ENCODE data around the gene ZCCHC24. TPM values are rescaled to one million over a fixed set of nuclear protein-coding genes. Genes with fewer than 3 reads are reported as not detected.

Gene ZCCHC24
- total and polyA plus RNA-seq, 9 donors: 21.6 to 92.1 (median 58.3) TPM

DNA sequence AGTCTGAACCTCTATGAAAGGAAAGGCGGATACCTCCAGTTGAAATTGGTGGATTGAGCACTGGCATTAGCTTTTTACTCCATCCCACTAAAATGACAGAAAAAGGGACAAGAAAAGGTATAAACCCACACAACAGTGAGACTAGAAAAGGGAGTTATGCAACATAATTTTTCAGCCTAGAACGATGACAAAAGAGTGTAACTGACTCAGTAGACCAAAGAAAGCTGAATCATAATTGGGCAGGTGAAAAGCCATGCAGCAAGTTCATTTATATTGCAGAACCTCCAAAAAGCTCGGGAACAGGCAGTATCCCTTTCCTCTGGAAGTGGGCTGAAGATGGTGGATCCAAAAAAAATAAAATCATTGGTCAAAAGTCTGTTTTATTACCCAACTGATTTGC is 30.5 kb upstream of the ZCCHC24 start:
- H3K27me3 ChIP-seq: no peaks in the 10 kb centered on the region
- 83 to 90% (median 88%) methylated on average over 3 of the region's 3 CpGs for WGBS, 3 donors
- H3K36me3 ChIP-seq: no peaks in the 10 kb centered on the region
- H3K4me1 ChIP-seq (ENCODE audit: insufficient read depth): no peaks in the 10 kb centered on the region
- intact Hi-C loops (cut with DNase I): no loop called here
- no peak overlapping the region for H3K4me3 ChIP-seq
- TF ChIP-seq EP300 (IDR thresholded peaks at IDR 0.05) (no peak), POLR2A (IDR thresholded peaks at IDR 0.05) (no peak)
- TF ChIP-seq, protein P1, sequence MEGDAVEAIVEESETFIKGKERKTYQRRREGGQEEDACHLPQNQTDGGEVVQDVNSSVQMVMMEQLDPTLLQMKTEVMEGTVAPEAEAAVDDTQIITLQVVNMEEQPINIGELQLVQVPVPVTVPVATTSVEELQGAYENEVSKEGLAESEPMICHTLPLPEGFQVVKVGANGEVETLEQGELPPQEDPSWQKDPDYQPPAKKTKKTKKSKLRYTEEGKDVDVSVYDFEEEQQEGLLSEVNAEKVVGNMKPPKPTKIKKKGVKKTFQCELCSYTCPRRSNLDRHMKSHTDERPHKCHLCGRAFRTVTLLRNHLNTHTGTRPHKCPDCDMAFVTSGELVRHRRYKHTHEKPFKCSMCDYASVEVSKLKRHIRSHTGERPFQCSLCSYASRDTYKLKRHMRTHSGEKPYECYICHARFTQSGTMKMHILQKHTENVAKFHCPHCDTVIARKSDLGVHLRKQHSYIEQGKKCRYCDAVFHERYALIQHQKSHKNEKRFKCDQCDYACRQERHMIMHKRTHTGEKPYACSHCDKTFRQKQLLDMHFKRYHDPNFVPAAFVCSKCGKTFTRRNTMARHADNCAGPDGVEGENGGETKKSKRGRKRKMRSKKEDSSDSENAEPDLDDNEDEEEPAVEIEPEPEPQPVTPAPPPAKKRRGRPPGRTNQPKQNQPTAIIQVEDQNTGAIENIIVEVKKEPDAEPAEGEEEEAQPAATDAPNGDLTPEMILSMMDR (IDR thresholded peaks at IDR 0.05): no peak
- no peak for DNase-seq
- H3K9me3 ChIP-seq: no peaks in the 10 kb centered on the region
- H3K27ac ChIP-seq: no peak overlapping the region

DNA sequence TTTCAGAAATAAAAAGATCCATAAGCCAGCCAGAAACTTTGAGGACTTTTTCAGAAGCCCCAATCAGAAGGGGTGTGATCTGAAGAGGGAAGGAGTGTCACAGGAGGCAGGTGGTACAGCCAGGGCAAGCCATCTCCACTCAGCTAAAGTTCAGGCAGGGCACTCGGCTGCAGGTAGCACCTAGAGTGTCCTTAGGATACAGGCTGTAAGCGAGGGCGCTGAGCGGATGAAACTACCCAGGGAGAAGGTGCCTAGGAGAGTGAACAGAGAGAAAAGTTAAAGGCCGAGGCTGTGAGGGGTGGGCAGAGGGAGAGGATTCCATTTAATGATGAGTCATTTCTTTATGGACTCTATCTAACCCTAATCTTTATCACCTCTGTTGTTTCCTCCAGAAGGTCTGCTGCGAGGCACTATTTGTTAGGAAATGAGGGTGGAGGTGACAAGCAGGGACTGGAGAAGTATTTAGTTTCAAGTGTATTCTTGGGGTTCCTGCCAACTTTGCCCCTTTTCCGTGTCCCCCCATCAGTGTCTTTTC is 29.8 kb upstream of the ZCCHC24 start:
- DNase-seq: no peak

DNA sequence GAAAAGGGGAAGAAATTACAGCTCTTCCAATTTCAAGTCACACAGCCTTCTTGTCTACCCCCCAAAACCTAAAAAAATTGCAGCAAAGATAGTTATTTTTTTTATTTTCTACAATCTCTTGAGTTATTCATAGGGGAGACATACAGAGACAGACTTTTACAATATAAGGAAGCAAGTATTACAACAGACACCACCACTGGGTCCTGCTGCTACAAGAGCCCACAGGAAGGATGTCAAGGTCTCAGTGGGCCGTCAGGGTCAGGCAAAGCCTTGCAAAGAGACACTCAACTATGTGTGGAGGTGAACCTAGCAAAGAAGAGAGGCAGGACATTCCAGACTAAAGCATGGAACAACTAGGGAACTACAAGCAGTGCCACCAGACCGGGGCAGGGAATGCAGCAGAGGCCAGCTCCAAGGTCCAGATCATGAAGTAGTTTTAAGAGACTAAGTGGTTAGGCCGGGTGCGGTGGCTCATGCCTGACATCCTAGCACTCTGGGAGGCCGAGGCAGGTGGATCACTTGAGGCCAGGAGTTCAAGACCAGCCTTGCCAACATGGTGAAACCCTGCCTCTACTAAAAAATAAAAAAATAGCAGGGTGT is 28.2 kb upstream of the ZCCHC24 start:
- Histone ChIP-seq H3K9me3 (no peaks in the 10 kb centered on the region), H3K27ac (no peak overlapping the region), H3K36me3 (no peaks in the 10 kb centered on the region), H3K27me3 (no peaks in the 10 kb centered on the region), H3K4me3 (no peak overlapping the region), H3K4me1 (ENCODE audit: insufficient read depth) (no peaks in the 10 kb centered on the region)
- intact Hi-C loops (cut with DNase I): no loop called here
- no peak for DNase-seq
- WGBS, 3 donors: 84 to 88% (median 88%) methylated on average over 5 of the region's 5 CpGs
- TF ChIP-seq, protein P1 (IDR thresholded peaks at IDR 0.05): no peak
- TF ChIP-seq POLR2A (IDR thresholded peaks at IDR 0.05): no peak
- no peak for TF ChIP-seq EP300 (IDR thresholded peaks at IDR 0.05)

More for the DNA sequence above, 29.8 kb upstream of the ZCCHC24 start:
- Histone ChIP-seq H3K27me3 (no peaks in the 10 kb centered on the region), H3K27ac (no peak overlapping the region), H3K4me3 (no peak overlapping the region), H3K36me3 (no peaks in the 10 kb centered on the region), H3K9me3 (no peaks in the 10 kb centered on the region), H3K4me1 (ENCODE audit: insufficient read depth) (no peaks in the 10 kb centered on the region)
- intact Hi-C loops (cut with DNase I): no loop called here
- TF ChIP-seq, protein P1 (IDR thresholded peaks at IDR 0.05): no peak
- TF ChIP-seq EP300 (IDR thresholded peaks at IDR 0.05): no peak
- no peak for TF ChIP-seq POLR2A (IDR thresholded peaks at IDR 0.05)
- 84 to 95% (median 86%) methylated on average over 7 of the region's 7 CpGs for WGBS, 3 donors

DNA sequence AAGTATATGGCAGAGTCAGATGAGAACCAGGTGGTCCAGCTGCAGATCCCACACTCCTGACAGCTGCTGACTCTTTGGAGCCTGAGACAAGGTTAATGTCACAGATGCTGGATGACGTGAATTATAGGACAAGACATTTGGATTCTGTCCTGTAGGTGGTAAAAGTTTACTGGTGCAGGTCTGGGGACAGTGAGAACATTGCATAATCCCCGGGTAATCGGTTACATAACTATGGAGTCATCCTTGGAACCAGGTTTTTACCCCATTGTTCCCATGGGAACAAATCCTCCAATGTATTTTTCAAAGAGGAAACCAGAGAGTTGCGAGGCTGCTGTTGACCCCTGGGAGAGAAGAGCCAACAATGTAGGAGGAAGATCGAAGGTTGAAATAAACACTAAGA is 27.5 kb upstream of the ZCCHC24 start:
- H3K27me3 ChIP-seq: no peaks in the 10 kb centered on the region
- TF ChIP-seq EP300 (IDR thresholded peaks at IDR 0.05) (no peak), POLR2A (IDR thresholded peaks at IDR 0.05) (no peak)
- TF ChIP-seq, protein P1 (IDR thresholded peaks at IDR 0.05): no peak
- no peaks in the 10 kb centered on the region for H3K36me3 ChIP-seq
- no peaks in the 10 kb centered on the region for H3K9me3 ChIP-seq
- intact Hi-C loops (cut with DNase I): no loop called here
- DNase-seq: no peak
- no peak overlapping the region for H3K27ac ChIP-seq
- no peak overlapping the region for H3K4me3 ChIP-seq
- 59 to 68% (median 62%) methylated on average over 5 of the region's 5 CpGs for WGBS, 3 donors
- H3K4me1 ChIP-seq (ENCODE audit: insufficient read depth): peaks cover 2% of the 10 kb centered on the region
